Measurements from ENCODE around the gene TMEM108.

TMEM108 gene

GRCh38 chr3:133054586-133054985, 16.4 kb downstream of the TMEM108 start:
- no peak for DNase-seq (ENCODE audit: low read depth in 1 of 2, low spot score in 1 of 2)

- no peak for DNase-seq (ENCODE audit: low read depth in 1 of 2, low spot score in 1 of 2)
These were observed 17.1 kb downstream of the TMEM108 start for GRCh38 chr3:133055339-133055738.

- DNase-seq (ENCODE audit: low read depth in 1 of 2, low spot score in 1 of 2), result no peak
These were observed 20.1 kb downstream of the TMEM108 start for GRCh38 chr3:133058243-133058642.

GRCh38 chr3:133058831-133059230, 20.6 kb downstream of the TMEM108 start:
- DNase-seq (ENCODE audit: low read depth in 1 of 2, low spot score in 1 of 2), result no peak

- DNase-seq (ENCODE audit: low read depth in 1 of 2, low spot score in 1 of 2), result no peak
These were observed 27.2 kb downstream of the TMEM108 start for GRCh38 chr3:133065193-133065961.

- DNase-seq (ENCODE audit: low read depth in 1 of 2, low spot score in 1 of 2), result no peak
These were observed 27.8 kb downstream of the TMEM108 start for GRCh38 chr3:133066026-133066425.

- DNase-seq (ENCODE audit: low read depth in 1 of 2, low spot score in 1 of 2), result no peak
These were observed 31.5 kb downstream of the TMEM108 start for GRCh38 chr3:133069556-133070286.

GRCh38 chr3:133074977-133075376, 36.8 kb downstream of the TMEM108 start:
- no peak for DNase-seq (ENCODE audit: low read depth in 1 of 2, low spot score in 1 of 2)

- no peak for DNase-seq (ENCODE audit: low read depth in 1 of 2, low spot score in 1 of 2)
These were observed 39.5 kb downstream of the TMEM108 start for GRCh38 chr3:133077688-133078087.

- no peak for DNase-seq (ENCODE audit: low read depth in 1 of 2, low spot score in 1 of 2)
These were observed 41.4 kb downstream of the TMEM108 start for GRCh38 chr3:133079621-133080020.

- DNase-seq (ENCODE audit: low read depth in 1 of 2, low spot score in 1 of 2), result no peak
These were observed 42.8 kb downstream of the TMEM108 start for GRCh38 chr3:133081016-133081415.

- DNase-seq (ENCODE audit: low read depth in 1 of 2, low spot score in 1 of 2), result no peak
These were observed 45.2 kb downstream of the TMEM108 start for GRCh38 chr3:133083395-133083794.

- no peak for DNase-seq (ENCODE audit: low read depth in 1 of 2, low spot score in 1 of 2)
These were observed 51.8 kb downstream of the TMEM108 start for GRCh38 chr3:133089906-133090485.

GRCh38 chr3:133092681-133093080, 54.5 kb downstream of the TMEM108 start:
- DNase-seq (ENCODE audit: low read depth in 1 of 2, low spot score in 1 of 2), result no peak

- DNase-seq (ENCODE audit: low read depth in 1 of 2, low spot score in 1 of 2), result no peak
These were observed 55.2 kb downstream of the TMEM108 start for GRCh38 chr3:133093366-133093765.

- DNase-seq (ENCODE audit: low read depth in 1 of 2, low spot score in 1 of 2), result no peak
These were observed 58.9 kb downstream of the TMEM108 start for GRCh38 chr3:133096900-133097613.

GRCh38 chr3:133103706-133104105, 65.5 kb downstream of the TMEM108 start:
- DNase-seq (ENCODE audit: low read depth in 1 of 2, low spot score in 1 of 2), result no peak

GRCh38 chr3:133106169-133106568, 68.0 kb downstream of the TMEM108 start:
- no peak for DNase-seq (ENCODE audit: low read depth in 1 of 2, low spot score in 1 of 2)

- DNase-seq (ENCODE audit: low read depth in 1 of 2, low spot score in 1 of 2), result no peak
These were observed 74.5 kb downstream of the TMEM108 start for GRCh38 chr3:133112666-133113065.

GRCh38 chr3:133113526-133113925, 75.3 kb downstream of the TMEM108 start:
- DNase-seq (ENCODE audit: low read depth in 1 of 2, low spot score in 1 of 2), result no peak

- DNase-seq (ENCODE audit: low read depth in 1 of 2, low spot score in 1 of 2), result no peak
These were observed 75.9 kb downstream of the TMEM108 start for GRCh38 chr3:133113927-133114597.
